Sigmoid colon (tissue), 4 donors: ENCODE data around the gene C14orf180.

ENCODE experiments used
- CTCF ChIP-seq, 4 experiments: fragments of 450-650 bp in 3 of 4; fragments of 200-600 bp in 1 of 4; IDR thresholded peaks; one replicate each; pipeline ENCODE4 v1.5.1; 2016 to 2019; ENCODE audit warnings: antibody characterized with exemption in 4 of 4, mild to moderate bottlenecking in 3 of 4, moderate library complexity in 2 of 4
- POLR2A ChIP-seq, 2 donors: fragments of 450-650 bp; IDR thresholded peaks; one replicate each; pipeline ENCODE4 v1.6.1; 2016; ENCODE audit warnings: antibody characterized with exemption in 2 of 2, mild to moderate bottlenecking in 2 of 2, moderate library complexity in 2 of 2
- POLR2AphosphoS5 ChIP-seq, 4 donors: sonication (generic); formaldehyde crosslinking; IDR thresholded peaks; one replicate each; pipeline ENCODE4 v1.6.1; 2017; ENCODE audit warnings: antibody characterized with exemption in 4 of 4

GRCh38 chr14:104555430-104556255 is 23.9 kb upstream of the C14orf180 start:
- TF ChIP-seq POLR2A (IDR thresholded peaks at IDR 0.05): no peak
- no peak for TF ChIP-seq CTCF (IDR thresholded peaks at IDR 0.05)
- no peak for TF ChIP-seq POLR2AphosphoS5 (IDR thresholded peaks at IDR 0.05)
